GM18519 (cell line): ENCODE results near the gene RASL11A.
"Not testable (repeated sequence)": the region's sequence is repeated elsewhere in the genome, so short reads cannot be mapped to it uniquely, and the experiment has no call there.

Source experiments
- ATAC-seq: cut with Tn5 transposase; IDR thresholded peaks from one replicate; pipeline ENCODE4 v1.9.1; 2021; ENCODE audit warnings: mild to moderate bottlenecking, moderate library complexity; ENCODE audit not compliant: unreplicated experiment, low FRiP score

The RASL11A gene

DNA sequence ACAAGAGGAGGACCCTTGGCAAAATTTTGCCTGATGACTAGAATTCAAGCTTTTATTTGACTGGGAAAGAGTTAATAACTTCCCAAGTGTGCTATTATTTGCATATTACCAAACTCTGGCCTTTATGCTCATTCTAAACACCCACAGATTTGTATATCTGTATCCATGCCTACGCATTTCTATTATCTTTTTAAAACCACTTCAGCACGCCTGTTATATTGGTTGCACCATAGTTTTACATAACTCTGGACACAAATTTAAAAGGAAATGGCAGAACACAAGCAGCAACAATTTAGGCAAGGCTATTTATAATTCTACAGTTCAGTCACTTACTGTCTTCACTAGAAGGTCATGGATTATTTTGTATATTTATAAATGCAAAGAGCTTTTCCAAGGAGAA, 3.7 kb upstream of the RASL11A start:
- no peak for ATAC-seq

DNA sequence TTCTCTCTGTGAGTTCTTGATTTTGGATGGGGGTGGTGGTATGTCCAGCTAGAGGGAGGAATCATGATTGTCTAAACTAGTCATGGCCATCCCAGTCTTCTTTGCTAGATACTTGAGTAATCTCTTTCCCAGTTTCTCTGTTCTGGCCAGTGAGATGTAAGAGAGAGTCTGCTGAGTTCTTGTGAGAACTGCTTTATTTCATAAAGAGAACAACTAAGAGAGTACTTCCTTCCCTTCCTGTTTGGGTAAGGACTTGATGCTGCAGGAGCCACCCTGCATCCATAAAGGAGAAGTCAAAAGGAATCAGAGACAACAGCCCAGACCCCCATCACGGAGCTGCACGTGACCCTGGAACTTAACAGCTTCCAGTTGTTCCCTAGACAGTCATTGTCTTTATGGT, 3.0 kb upstream of the RASL11A start:
- ATAC-seq, result no peak

DNA sequence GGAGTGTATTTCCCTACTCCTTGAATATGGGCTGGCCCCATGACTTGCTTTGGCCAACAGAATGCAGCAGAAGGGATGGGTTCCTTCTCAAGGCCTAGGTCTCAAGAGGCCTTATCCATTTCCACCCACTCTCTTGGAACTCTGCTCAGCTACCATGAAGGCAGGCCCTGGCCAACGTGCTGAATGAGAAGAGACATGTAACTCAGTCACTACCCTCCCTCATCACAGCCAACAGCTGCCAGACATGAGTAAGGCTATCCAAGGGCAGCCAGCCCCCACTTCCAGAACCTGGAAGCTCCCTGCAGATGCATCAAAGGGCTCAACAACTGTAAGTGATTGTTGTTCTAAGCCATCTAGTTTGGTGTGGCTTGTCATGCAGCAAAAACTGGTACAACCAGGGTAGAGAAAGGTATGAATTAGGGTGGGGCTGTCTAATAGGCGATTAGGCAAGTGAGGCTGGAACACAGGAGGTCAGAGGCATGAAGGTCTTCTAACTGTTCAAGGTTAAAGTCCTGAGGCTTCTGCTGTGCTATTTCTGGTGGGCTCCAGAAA, 1.4 kb upstream of the RASL11A start:
- no peak for ATAC-seq

DNA sequence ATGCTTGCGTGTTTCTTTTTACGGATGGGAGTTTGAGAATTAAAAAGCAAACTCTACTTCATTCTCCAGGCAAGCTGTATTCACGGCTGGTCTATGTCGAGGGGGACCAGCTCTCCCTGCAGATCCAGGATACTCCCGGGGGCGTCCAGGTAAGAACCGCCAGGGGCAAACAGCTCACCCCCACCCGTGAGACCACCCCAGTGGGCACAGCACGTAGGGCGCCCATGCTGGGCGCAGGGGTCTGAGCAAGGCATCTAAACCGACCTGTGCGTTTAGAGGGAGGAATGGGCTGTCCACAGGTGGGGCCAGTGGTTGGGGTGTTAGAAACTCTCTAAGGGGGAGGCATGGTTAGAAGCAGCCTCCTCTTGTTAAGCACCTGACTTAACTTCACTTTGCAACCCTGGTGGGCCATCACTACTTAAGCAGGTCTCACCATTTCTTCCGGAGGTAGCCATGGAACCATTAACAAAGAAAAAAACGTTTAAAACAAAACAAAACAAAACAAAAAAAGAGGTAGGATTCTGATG, 1.0 kb downstream of the RASL11A start:
- ATAC-seq, result no peak

DNA sequence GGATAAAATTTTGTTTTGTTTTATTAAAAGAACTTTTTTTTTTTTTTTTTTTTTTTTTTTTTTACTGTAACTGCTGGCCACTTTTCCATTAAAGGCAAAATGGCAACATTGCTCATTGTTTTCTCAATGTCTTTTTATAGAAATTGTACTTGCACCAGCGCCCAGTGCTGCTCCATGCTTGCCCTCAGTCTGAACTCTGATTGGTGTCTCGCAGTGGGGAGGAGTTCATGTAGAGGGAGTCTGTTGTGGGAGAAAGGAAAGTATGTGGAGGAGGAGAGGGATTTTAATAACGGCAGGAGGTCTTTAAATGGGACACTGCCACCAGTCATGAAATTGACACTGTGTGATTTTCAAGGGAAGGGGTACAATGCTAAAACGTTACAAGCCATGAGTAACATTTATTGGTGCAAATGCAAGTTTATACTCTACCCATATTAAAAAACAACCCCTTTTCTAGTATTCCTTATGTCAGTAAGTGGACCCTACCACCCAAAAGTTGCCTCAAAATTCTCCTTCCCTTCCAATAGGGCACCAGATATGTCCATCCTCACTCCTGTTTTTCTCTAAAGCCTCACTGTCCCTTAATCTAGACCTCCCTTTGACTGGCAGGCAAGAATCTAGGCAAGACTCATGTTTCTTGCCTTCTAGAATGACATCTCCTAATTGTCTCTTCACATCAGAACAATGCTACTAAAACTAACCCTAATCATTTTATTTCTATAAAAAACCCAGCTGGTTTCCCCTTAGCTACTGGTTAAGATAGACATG, 3.2 kb downstream of the RASL11A start:
- no peak for ATAC-seq

DNA sequence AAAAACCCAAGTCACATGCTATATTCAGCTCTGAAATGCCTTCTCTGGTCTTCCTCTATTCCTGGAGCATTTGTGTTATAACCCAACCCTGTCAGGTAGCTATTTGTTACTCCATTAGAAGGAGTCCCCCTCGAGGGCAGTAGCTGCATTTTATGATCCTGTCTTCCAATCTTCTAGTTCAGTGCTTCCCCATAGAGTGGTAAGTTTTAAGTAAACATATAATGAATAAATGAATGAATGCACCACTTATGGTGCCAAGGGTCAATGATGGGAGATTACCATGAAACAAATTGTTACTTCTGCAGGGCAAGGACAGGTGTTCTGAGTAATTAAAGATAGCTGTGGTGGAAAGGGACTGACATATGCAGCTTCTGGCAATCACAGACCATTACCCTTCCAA, 4.0 kb downstream of the RASL11A start:
- ATAC-seq, result no peak

DNA sequence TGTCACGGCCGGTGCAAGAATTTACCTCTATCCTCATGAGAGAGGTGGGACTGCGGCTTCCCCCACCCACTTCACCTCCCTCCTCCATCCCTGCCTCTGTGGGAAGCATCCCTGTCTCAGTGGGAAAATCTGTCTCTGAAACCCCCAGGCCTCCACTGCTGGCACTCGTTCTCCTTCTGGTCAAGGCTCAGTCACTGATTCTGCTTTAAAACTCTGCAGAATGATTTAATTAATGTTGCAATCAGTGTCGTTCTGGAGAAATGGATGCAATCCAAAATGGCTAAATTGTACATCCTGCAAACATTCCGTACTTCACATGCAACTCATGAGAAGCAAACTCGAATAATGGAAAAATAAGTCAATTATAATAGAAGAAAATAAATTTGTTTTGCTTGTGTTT, 5.6 kb downstream of the RASL11A start:
- ATAC-seq, result no peak

DNA sequence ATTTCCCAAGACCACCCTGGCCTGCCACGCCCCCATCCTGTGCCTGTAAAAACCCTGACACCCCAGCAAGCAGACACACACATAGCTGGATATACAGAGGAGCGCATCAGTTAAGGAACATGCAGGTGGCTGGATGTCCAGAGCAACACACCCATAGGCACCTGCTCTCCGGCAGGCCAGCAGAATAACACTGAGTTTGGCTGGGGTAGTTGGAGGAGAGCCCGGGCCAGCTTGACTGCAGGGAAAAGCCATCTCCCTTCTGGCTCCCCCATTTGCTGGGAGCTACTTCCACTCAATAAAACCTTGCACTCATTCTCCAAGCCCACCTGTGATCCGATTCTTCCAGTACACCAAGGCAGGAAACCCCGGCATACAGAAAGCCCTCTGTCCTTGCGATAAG, 8.9 kb downstream of the RASL11A start:
- no peak for ATAC-seq

DNA sequence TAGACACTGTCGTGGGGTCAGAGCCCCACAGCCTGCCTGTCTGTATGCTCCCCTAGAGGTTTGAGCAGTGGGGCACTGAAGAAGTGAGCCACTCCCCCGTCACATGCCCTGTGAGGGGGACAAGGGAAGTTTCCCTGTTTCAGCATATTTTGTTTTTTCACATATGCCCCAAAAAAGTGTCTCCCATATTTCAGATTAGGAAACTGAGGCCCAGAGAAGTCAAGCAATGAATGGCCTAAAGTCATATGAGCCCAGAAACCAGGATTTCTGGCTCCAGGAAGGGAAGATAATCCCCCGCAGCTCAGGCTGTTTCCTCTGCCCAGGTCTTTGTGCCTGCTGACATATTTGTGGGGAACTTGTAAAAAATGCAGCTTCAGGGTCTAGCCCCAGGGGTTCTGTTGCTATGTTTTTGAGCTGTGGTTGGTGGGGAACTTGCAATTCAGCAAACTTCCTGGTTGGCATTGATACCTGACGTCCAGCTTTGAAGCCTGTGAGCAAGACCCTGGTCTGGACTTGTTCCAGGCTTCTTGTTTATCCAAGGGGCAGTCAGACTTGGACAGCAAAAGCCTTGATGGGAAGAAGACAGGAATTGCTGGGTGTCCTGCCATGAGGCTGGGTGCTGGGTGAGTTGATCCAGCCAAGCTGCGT, 9.5 kb downstream of the RASL11A start:
- no peak for ATAC-seq

DNA sequence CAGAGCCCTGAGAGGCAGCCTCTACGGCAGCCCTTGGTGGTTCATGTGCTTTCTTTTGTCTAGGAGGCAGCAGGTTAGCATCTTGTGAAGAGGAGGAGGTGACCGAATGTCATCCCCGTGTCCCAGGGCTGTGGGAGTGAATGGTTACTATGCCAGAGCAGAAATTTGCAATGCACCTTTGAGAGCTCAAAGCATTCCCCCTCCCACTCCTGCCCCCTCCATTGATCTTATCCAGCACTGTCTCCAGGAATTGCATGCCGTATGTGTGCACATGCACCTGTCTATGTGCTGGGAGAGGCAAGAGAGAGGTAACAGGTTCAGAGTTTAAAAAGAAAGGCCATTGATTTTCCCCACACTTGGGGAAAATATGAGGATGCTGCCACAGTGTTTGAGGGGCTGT, 10.2 kb downstream of the RASL11A start:
- no peak for ATAC-seq

DNA sequence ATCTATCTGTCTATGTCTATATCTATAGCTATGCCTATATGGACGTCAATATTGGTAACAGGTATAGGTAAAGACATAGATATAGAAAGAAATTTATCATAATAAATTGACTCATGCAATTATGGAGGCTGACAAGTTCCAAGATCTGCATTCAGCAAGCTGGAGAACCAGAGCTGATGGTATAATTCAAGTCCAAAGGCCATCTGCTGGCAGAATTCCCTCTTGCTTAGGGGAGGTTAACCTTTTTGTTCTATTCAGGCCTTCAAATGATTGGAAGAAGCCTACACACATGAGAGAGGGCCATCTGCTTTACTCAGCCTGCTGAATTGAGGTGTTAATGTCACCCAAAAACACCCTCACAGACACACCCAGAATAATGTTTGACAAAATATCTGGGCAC, 10.8 kb downstream of the RASL11A start:
- no peak for ATAC-seq

DNA sequence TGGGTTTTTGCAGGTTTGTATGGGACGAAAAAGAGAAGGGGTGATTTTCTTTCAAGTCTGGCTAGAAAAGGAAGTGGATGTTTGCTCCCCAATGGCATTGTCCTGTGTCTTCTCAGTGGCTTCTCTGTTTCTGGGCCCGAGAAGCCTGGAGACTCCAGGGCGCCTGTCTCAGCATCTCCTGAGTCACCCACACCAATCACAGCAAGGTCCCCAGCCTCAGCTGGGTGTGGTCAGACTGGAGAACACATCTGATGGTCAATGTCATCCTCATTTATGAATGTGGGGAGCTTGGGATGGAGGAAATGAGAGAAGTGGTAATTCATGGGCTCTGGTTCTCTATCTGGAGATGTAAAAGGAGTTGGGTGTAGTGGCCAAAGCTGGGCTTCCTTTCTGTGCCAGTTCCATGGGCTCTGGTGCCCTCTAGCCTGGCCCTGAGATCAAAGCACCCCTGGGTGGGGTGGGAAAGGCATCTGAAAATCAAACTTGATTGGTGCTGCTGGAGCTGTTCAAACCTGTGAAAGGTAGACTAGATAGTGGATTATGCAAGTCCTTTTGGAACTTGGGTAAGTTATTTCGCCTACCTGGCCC, 13.4 kb downstream of the RASL11A start:
- ATAC-seq, result no peak

DNA sequence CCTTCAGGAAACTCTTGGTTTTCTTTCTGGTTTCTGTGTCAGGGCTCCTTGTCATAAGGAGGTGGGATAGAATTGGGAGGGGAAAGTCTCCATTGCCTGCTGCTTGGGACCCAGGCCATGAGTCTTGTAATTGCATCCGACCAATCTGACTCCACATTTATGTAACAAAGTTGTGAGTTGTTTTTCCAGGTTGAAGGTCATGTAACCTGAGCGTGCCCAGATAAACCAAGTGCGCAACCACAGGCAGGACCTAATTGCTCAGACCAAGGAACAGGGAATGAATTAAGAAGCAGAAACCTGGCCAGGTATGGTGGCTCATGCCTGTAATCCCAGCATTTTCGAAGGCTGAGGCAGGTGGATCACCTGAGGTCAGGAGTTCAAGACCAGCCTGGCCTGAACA, 17.8 kb downstream of the RASL11A start:
- ATAC-seq, result no peak

DNA sequence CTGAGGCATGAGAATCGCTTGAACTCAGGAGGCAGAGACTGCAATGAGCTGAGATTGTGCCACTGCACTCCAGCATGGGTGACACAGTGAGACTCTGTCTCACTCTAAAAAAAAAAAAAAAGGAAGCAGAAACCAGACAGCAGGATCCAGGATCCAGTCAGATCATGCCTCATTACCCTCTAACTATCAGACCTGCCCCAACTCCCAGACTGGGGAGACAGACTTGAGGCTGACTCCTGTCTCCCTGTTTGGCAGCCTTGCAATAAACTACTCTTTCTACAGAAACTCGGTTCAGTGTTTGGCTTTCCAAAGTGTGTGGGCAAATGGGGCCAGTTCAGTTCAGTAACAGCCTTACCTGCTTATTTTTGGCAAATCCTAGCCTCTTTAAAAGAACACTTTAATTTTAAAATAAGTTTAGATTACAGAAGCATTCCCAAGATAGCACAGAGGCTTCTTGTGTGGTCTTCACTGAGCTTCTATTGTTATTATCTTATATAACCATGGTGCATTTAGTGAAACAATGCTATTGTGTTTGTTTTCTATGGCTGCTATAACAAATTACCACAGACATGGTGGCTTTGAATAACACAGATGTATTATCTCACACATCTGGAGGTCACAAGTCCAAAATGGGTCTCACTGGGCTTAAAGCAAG, 18.5 kb downstream of the RASL11A start:
- no peak for ATAC-seq

DNA sequence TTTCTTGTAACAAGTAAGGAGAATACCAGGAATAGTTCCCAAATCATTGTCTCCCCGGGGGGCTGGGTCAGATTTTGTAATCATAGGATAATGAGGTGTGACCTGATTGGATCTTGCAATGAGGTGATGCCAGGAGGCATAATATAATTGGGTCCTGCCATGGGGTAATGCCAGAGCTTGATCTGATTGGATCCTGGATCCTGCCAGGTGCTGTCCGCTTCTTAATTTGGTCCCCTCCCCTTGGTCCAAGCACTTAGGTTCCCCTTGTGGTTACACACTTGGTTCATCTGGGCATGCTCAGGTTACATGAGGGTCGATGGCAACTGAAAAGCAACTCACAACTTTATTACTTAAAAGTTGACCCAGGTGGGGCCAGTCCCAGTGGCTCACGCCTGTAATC, 20.1 kb downstream of the RASL11A start:
- ATAC-seq, result no peak

DNA sequence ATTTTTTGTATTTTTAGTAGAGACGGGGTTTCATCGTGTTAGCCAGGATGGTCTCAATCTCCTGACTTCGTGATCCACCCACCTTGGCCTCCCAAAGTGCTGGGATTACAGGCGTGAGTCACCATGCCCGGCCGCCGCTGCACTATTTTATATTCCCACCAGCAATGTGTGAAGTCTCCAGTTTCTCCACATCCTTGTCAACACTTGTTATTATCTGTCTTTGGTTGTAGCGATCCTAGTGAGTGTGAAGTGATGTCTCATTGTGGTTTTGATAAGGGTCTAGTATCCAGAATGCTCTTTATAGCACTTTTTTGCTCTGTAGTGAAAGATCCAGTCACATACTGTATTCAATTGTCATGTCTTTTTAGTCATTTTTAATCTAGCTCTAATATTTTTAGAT, 21.3 kb downstream of the RASL11A start:
- ATAC-seq, result not testable (repeated sequence)

DNA sequence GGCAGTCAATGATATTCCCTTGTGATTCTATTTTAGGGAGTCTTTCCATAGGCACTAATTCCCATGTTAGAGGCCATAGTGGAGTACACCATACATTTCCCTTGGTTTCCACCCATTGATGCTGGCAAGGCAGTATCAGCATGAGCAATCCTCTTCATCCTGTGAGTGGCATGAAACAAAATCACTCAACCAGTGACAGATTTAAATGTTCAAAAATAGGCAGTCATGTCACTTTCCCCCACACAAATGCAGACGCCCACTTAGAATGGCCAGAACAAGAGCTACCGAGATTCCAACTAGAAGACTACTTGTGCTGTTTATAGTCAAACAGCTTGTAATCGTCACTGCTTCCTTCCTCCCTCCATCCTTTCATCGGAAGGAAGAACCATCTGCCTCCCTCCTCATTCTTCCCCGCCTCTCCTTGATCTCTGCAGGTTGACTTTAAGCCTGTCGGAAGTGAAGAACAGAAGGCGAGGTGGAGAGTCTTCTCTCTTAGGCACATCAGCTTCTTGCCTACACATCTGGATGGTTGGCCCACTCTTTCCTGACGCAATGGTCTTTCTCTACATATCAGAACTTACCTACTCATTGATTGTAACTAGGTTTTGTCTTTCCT, 22.6 kb downstream of the RASL11A start:
- ATAC-seq, result no peak

DNA sequence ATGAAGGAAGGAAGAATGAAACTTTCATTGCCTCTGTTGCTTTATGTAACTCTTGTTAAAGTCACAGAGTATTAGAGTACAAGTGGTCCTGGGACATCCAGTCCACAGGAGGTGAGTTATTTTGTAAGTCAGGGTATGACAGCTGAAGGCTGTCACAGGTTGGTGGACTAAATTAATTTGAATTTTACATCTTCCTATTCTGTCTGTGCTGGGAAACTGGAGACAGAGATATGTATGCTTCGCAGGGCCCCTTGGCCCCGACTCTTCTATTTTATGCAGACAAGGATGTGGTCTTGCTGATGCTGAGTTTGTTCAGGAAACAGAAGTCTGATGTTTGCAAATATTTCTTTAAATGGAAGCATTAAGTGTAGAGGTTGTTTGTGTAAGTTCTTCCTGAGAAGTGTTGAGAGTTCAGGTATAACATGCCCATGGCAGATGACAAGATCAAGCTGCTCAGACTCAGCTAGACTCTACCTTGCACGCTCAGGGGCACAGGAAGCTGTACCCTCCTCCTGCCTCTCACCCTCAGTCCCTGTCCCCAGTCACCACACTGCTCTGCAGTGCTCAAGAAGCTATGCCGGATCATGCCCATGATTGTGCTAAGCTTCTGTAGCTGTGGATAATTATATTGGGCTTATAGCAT, 23.4 kb downstream of the RASL11A start:
- no peak for ATAC-seq

DNA sequence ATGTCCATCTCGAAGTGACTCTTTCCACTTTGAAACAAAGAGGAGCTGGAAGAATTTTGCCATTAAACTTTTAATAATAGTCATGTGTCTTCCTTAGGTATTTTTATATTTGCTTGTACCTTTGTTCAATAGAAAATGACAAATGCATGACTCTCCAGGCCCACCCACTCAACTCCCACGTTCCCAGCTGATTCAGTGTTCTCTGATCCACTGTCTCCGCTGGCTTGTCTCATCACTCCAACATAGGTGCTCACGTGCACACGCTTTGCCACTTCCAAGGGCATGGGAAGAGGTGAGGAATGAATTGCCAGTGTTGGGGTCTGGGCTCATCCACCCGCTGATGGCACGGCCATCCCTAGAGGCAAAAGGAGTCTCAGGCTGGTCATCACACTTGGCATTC, 24.5 kb downstream of the RASL11A start:
- no peak for ATAC-seq

DNA sequence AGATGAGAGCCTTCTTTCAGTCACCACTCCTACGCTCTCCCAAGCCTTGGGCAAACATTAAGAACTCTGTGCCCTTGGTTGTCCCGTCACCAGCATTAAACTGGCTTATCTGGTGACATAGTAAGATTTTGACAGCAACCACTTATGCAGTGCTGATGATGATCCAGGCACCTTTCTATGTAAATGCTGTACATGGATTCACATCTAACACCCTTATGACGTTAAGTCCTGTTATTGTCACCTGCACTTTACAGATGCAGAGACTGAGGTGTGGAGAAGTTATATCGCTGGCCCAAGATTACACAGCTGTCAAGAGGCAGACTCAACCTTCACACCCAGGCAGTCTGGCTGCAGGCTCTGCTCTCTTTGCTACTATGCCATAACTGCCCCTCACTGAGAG, 25.0 kb downstream of the RASL11A start:
- ATAC-seq, result no peak
